ENCODE data around the gene SI.
"Not testable (repeated sequence)": the region's sequence is repeated elsewhere in the genome, so short reads cannot be mapped to it uniquely, and the experiment has no call there.

The SI gene

GRCh38 chr3:165078293-165078692 is at the start of gene SI:
Gene SI (minus strand): TSS chr3:165078496. CDS start chr3:165076012, 2,484 bp downstream.
- no peak within 1 kb of the TSS for H3K4me3 Mint-ChIP-seq
- H3K27ac Mint-ChIP-seq, result no peak within 1 kb of the TSS
- no peaks in the 10 kb centered on the region for H3K4me1 Mint-ChIP-seq
- H3K27me3 Mint-ChIP-seq, result no peaks in the 10 kb centered on the region
- peaks cover 5 to 17% of the 10 kb centered on the region in 2 donors for H3K9me3 Mint-ChIP-seq
- ATAC-seq (no peak), DNase-seq (no peak)

GRCh38 chr3:165125836-165126235 is 47.5 kb upstream of the SI start:
- no peaks in the 10 kb centered on the region for H3K27me3 Mint-ChIP-seq
- ATAC-seq (no peak), DNase-seq (no peak)
- H3K4me1 Mint-ChIP-seq, result no peaks in the 10 kb centered on the region
- H3K9me3 Mint-ChIP-seq, result peaks cover 8 to 12% of the 10 kb centered on the region in 2 donors
- no peak overlapping the region for H3K27ac Mint-ChIP-seq
- H3K4me3 Mint-ChIP-seq, result no peak overlapping the region

- DNase-seq, result no peak
- Mint-ChIP-seq H3K27me3 (no peaks in the 10 kb centered on the region), H3K27ac (no peak overlapping the region), H3K4me1 (no peaks in the 10 kb centered on the region), H3K9me3 (no peaks in the 10 kb centered on the region), H3K4me3 (no peak overlapping the region)
- ATAC-seq, result no peak
These were observed 33.1 kb upstream of the SI start for GRCh38 chr3:165111401-165111800.

DNA sequence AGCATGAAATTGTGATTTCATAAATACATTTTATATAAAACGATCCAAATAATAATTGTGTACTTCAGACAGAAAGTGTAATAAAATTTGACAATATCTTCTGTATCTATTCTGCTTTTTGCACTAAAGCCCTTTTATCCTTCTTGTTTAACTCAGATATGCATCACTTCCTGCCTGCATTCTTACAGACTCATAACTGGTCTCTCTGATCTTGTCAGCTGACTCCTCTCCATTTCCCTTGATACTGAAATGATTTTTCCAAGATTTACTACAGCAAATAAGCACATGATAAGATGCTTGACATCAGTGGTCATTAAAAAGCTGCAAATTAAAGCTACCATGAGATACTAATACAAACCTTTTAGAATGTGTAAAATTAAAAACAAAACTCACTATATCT is 25.3 kb upstream of the SI start:
- H3K27ac Mint-ChIP-seq, result no peak overlapping the region
- no peak for ATAC-seq
- H3K4me1 Mint-ChIP-seq, result no peaks in the 10 kb centered on the region
- H3K27me3 Mint-ChIP-seq, result no peaks in the 10 kb centered on the region
- no peak for DNase-seq
- no peak overlapping the region for H3K4me3 Mint-ChIP-seq
- H3K9me3 Mint-ChIP-seq, result peaks cover 0 to 14% of the 10 kb centered on the region in 2 donors

GRCh38 chr3:165082650-165083049 is 4.4 kb upstream of the SI start:
- Mint-ChIP-seq H3K4me1 (no peaks in the 10 kb centered on the region), H3K4me3 (no peak overlapping the region)

GRCh38 chr3:165081183-165081582 is 2.9 kb upstream of the SI start:
- peaks cover 5 to 17% of the 10 kb centered on the region in 2 donors for H3K9me3 Mint-ChIP-seq
- DNase-seq (no peak), ATAC-seq (no peak)

More at GRCh38 chr3:165082650-165083049, 4.4 kb upstream of the SI start:
- Mint-ChIP-seq H3K27ac (no peak overlapping the region), H3K9me3 (peaks cover 0 to 17% of the 10 kb centered on the region in 2 donors), H3K27me3 (no peaks in the 10 kb centered on the region)
- DNase-seq, result no peak
- no peak for ATAC-seq

GRCh38 chr3:165075695-165076094 is 2.6 kb downstream of the SI start:
- H3K27me3 Mint-ChIP-seq, result no peaks in the 10 kb centered on the region
- peaks cover 9 to 11% of the 10 kb centered on the region in 2 donors for H3K9me3 Mint-ChIP-seq
- no peak overlapping the region for H3K27ac Mint-ChIP-seq
- H3K4me3 Mint-ChIP-seq, result no peak overlapping the region
- no peaks in the 10 kb centered on the region for H3K4me1 Mint-ChIP-seq
- DNase-seq, result no peak
- no peak for ATAC-seq

More at GRCh38 chr3:165081183-165081582, 2.9 kb upstream of the SI start:
- H3K27me3 Mint-ChIP-seq, result no peaks in the 10 kb centered on the region
- no peak overlapping the region for H3K4me3 Mint-ChIP-seq
- H3K27ac Mint-ChIP-seq, result no peak overlapping the region
- no peaks in the 10 kb centered on the region for H3K4me1 Mint-ChIP-seq

DNA sequence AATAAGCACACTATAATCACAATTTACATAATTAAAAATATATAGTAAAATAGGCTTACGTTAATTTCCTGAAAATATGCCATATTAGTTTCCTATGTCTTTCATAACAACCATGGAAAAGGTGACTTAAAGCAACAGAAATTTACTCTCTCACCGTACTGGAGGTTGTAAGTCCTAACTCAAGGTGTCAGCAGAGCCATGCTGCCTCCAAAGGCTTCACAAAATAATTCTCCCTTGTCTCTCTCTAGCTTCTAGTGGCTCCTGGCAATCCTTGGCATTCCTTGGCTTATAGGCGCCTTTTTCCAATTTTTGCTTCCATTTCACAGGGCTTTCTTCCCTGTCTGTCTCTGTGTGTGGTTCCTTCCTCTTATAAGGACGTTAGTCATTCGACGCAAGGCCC is 7.6 kb downstream of the SI start:
- Mint-ChIP-seq H3K4me3 (no peak overlapping the region), H3K27ac (no peak overlapping the region), H3K27me3 (no peaks in the 10 kb centered on the region), H3K4me1 (no peaks in the 10 kb centered on the region), H3K9me3 (peaks cover 5 to 7% of the 10 kb centered on the region in 2 donors)
- ATAC-seq (no peak), DNase-seq (no peak)

DNA sequence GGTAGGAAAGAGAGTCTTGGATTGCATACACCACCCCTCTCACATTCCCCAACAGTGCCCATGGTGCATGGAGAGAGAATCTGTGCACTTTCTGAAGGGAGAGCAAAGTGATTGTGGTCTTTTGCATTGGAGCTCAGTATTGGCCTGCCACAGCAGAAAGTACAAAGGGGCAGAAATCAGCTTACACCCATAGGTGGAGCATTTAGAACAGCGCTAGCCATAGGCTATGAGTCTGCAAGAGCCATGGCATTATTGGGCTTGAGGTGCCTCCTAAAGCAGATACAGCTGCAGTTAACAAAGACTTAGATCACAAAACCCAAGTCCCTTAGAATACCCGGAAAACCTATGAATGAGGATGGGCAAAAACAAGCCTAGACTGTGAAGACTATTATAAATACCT is 21.8 kb downstream of the SI start:
- Mint-ChIP-seq H3K4me3 (no peak overlapping the region), H3K9me3 (peaks cover 5 to 8% of the 10 kb centered on the region in 2 donors), H3K4me1 (no peaks in the 10 kb centered on the region), H3K27ac (no peak overlapping the region), H3K27me3 (no peaks in the 10 kb centered on the region)
- no peak for DNase-seq
- ATAC-seq, result no peak

DNA sequence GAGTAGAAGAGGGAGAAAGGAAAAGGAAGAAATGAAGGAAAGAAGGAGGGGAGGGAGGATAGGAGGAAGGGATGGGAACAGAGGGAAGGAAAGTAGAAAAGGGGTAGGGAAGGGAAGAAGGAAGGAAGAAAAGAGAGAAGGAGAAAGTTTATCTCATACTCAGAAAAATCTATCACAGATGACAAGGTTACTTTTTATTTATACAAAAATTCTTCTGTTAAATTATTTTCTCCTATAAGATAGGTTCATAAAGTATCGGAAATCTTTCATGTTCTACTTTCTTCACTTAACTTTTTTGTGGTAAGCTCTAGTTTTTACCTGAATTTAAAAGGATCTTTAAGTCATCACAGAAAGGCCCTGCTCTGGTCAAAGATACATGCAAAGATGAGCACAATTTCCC is 38.1 kb downstream of the SI start:
- peaks cover 0 to 9% of the 10 kb centered on the region in 2 donors for H3K9me3 Mint-ChIP-seq
- H3K27me3 Mint-ChIP-seq, result no peaks in the 10 kb centered on the region
- no peak overlapping the region for H3K4me3 Mint-ChIP-seq
- H3K4me1 Mint-ChIP-seq, result no peaks in the 10 kb centered on the region
- ATAC-seq, result no peak
- no peak overlapping the region for H3K27ac Mint-ChIP-seq
- no peak for DNase-seq

GRCh38 chr3:165011557-165011956 is 66.7 kb downstream of the SI start:
- no peak for DNase-seq
- Mint-ChIP-seq H3K4me1 (no peaks in the 10 kb centered on the region), H3K27ac (no peak overlapping the region), H3K9me3 (peaks cover 6 to 8% of the 10 kb centered on the region in 2 donors), H3K27me3 (no peaks in the 10 kb centered on the region), H3K4me3 (no peak overlapping the region)
- ATAC-seq, result no peak

GRCh38 chr3:164984947-164985346 is 93.3 kb downstream of the SI start:
- no peak overlapping the region for H3K27ac Mint-ChIP-seq
- peaks cover 0 to 8% of the 10 kb centered on the region in 2 donors for H3K9me3 Mint-ChIP-seq
- ATAC-seq (no peak), DNase-seq (no peak)
- no peak overlapping the region for H3K4me3 Mint-ChIP-seq
- no peaks in the 10 kb centered on the region for H3K4me1 Mint-ChIP-seq
- H3K27me3 Mint-ChIP-seq, result no peaks in the 10 kb centered on the region

GRCh38 chr3:164962610-164963009 is 115.7 kb downstream of the SI start:
- no peaks in the 10 kb centered on the region for H3K4me1 Mint-ChIP-seq
- H3K4me3 Mint-ChIP-seq, result no peak overlapping the region
- no peak for ATAC-seq
- H3K9me3 Mint-ChIP-seq, result peaks cover 0 to 10% of the 10 kb centered on the region in 2 donors
- H3K27ac Mint-ChIP-seq, result no peak overlapping the region
- no peaks in the 10 kb centered on the region for H3K27me3 Mint-ChIP-seq
- DNase-seq, result no peak

DNA sequence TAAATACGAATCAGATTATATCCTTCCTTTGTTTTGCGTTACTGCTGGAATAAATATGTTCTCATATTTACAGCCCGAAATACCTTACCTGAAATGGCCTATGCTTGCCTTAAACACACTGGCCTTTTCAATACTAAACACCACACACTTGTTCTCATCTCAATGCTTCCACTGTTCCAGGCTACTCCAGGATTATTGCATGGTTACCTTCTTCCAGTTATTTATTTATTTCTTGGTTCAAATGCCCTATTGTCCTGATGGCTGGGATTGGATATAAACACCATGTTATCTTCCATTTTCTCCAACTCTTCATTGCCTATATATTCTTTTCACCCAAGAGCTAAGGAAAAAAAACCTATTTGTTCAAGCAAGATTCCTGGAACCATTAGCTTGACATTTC is 125.3 kb downstream of the SI start:
- Mint-ChIP-seq H3K27me3 (no peaks in the 10 kb centered on the region), H3K27ac (no peak overlapping the region), H3K4me1 (no peaks in the 10 kb centered on the region), H3K9me3 (peaks cover 0 to 24% of the 10 kb centered on the region in 2 donors), H3K4me3 (no peak overlapping the region)
- no peak for DNase-seq
- no peak for ATAC-seq

GRCh38 chr3:164951403-164951802 is 126.9 kb downstream of the SI start:
- peaks cover 0 to 24% of the 10 kb centered on the region in 2 donors for H3K9me3 Mint-ChIP-seq
- not testable (repeated sequence) for H3K4me3 Mint-ChIP-seq, H3K27ac Mint-ChIP-seq, H3K27me3 Mint-ChIP-seq, DNase-seq, H3K4me1 Mint-ChIP-seq, ATAC-seq

DNA sequence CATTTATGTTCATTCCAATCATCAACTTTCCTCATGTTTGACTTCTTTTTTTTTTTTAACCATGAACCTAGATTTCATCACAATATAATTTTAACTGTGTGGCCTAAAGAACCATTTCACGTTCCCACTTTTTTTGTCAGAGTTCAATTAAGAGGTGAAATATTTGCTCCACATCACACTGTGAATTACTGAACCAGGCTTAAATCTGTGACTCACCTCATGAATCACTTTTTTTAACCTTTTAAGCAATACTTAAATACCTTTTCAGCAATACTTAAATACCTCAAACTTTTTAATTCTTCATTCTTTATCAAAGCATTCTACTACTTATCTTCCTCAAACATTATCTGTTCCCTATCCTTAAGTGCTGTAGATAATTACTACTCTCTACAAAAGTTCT is 137.6 kb downstream of the SI start:
- Mint-ChIP-seq H3K4me1 (no peaks in the 10 kb centered on the region), H3K27ac (no peak overlapping the region), H3K9me3 (peaks cover 10 to 14% of the 10 kb centered on the region in 2 donors), H3K27me3 (no peaks in the 10 kb centered on the region), H3K4me3 (no peak overlapping the region)
- ATAC-seq (no peak), DNase-seq (no peak)

DNA sequence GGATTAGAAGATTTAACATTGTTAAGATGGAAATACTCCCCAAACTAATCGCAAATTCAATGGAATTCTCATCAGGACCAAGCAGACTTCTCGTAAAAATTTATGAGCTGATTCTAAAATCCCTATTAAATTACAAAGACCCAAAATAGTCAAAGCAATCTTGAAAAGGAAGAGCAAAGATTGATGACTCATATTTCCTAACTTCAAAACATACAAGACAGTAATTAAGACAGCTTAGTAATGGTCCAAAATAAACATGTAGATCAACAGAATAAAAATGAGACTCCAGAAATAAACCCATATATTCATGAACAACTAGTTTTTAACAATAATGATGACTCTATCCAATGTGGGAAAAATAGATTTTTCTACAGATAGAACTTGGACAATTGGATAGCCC is 148.7 kb downstream of the SI start:
- Mint-ChIP-seq H3K27ac (no peak overlapping the region), H3K27me3 (no peaks in the 10 kb centered on the region), H3K4me3 (no peak overlapping the region), H3K4me1 (no peaks in the 10 kb centered on the region), H3K9me3 (peaks cover 11 to 32% of the 10 kb centered on the region in 2 donors)
- ATAC-seq, result no peak
- DNase-seq, result no peak

All from stimulated activated naive CD8-positive, alpha-beta T cell treated with anti-CD3 and anti-CD28 coated beads, Interleukin-15, amount 100 ng/mL, for 72 hours (primary cell).